ENCODE data around the gene AMIGO3.
"Not testable (repeated sequence)": the region's sequence is repeated elsewhere in the genome, so short reads cannot be mapped to it uniquely, and the experiment has no call there.

AMIGO3 gene

GRCh38 chr3:49754536-49754935 is 35.1 kb upstream of the AMIGO3 start:
- in situ Hi-C loops (cut with MboI; ENCODE audit: low pct_unique_long_range_greater_than_20kb, low sequenced_read_pairs, unreplicated experiment) = no loop called here
- TF ChIP-seq, protein P1, sequence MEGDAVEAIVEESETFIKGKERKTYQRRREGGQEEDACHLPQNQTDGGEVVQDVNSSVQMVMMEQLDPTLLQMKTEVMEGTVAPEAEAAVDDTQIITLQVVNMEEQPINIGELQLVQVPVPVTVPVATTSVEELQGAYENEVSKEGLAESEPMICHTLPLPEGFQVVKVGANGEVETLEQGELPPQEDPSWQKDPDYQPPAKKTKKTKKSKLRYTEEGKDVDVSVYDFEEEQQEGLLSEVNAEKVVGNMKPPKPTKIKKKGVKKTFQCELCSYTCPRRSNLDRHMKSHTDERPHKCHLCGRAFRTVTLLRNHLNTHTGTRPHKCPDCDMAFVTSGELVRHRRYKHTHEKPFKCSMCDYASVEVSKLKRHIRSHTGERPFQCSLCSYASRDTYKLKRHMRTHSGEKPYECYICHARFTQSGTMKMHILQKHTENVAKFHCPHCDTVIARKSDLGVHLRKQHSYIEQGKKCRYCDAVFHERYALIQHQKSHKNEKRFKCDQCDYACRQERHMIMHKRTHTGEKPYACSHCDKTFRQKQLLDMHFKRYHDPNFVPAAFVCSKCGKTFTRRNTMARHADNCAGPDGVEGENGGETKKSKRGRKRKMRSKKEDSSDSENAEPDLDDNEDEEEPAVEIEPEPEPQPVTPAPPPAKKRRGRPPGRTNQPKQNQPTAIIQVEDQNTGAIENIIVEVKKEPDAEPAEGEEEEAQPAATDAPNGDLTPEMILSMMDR (IDR thresholded peaks at IDR 0.05; ENCODE audit: extremely low read depth, insufficient read depth, missing control alignments) = no peak
- DNase-seq (ENCODE audit: low spot score) = no peak

DNA sequence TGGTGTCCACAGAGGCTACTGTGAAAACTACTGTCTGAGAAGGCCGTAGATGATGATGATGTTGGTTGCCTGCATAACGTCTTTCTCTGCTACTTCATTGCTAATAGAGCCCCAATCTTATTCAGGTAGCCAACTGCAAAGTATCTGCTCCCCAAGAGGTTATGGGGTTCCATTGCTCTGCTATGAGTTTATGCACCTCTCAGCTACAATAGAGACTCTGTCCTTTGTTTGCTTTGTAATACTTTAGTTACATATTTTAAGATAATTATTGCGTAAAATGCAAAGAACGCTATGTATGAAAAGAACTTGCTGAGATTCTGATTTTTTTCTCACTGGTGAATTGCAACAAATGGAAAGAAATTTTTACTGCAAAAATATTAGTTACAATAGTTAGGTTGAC is 32.0 kb upstream of the AMIGO3 start:
- no peak for DNase-seq (ENCODE audit: low spot score)
- TF ChIP-seq, protein P1 (IDR thresholded peaks at IDR 0.05; ENCODE audit: extremely low read depth, insufficient read depth, missing control alignments) = no peak
- in situ Hi-C loops (cut with MboI; ENCODE audit: low pct_unique_long_range_greater_than_20kb, low sequenced_read_pairs, unreplicated experiment) = no loop called here

DNA sequence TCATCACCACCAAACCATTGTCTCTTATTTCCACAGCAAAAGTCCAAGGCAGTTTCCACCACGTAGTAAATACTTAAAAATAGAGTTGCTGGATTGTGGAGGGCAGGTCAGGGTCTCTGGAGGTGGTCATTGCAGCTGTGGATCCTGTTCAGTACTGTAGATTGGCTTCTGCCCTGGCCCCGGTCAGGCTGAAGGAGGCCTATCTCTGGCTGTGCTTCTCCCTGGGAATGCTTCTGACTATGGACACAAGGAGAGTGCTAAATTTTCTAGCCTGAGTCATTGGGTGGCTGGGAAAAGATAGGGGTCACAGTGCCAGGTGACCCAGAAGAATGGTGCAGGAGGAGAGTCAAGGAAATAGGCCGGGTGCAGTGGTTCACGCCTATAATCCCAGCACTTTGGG is 30.6 kb upstream of the AMIGO3 start:
- DNase-seq (ENCODE audit: low spot score) = no peak
- in situ Hi-C loops (cut with MboI; ENCODE audit: low pct_unique_long_range_greater_than_20kb, low sequenced_read_pairs, unreplicated experiment) = no loop called here
- TF ChIP-seq, protein P1 (IDR thresholded peaks at IDR 0.05; ENCODE audit: extremely low read depth, insufficient read depth, missing control alignments) = no peak

DNA sequence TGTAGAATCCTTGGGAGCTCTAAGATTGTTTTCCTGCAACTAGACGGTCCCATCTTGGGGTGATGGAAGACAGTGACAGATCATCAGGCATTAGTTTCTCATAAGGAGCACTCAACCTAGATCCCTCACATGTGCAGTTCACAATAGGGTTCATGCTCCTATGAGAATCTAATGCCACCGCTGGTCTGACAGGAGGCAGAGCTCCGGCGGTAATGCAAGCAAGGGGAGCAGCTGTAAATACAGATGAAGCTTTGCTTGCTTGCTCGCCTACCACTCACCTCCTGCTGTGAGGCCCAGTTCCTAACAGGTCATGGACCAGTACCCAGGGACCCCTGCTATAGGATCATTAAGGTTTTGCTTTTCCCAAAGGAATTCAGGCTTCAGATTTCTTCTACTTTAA is 29.4 kb upstream of the AMIGO3 start:
- in situ Hi-C loops (cut with MboI; ENCODE audit: low pct_unique_long_range_greater_than_20kb, low sequenced_read_pairs, unreplicated experiment); DNase-seq (ENCODE audit: low spot score): not testable (repeated sequence)

DNA sequence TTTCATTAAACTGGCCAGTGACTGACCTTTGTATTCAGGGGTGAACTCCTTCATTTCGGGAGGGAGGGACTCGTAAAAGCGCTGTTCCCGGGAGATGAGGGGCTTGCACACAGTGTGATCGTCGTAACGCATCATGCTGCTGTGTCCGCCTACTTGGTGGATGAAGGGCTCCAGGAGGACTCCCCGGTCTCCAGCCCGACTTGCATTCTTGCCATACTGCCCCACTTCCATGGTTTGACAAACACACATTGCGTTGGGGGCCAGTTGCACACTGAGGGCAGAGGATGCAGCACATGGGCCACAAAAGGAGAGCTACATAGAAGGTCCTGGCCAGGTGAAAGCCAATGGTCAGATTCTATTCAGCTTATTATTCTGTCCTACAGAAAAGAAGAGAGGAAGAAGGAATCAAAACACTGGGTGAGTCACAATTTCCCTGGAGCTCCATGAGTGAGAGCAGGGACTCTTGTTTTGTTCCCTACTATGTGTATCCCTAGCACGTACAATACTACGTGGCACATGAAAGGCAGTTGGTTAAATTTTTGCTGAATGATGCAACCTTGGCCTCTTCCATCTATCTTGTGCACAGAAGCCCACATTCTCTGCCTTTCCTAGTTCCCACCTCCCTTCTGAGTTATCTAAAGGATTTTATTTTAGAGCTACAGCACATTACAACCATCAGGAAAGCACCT is 28.5 kb upstream of the AMIGO3 start:
- DNase-seq (ENCODE audit: low spot score) = no peak
- TF ChIP-seq, protein P1 (IDR thresholded peaks at IDR 0.05; ENCODE audit: extremely low read depth, insufficient read depth, missing control alignments) = no peak
- in situ Hi-C loops (cut with MboI; ENCODE audit: low pct_unique_long_range_greater_than_20kb, low sequenced_read_pairs, unreplicated experiment) = no loop called here

- in situ Hi-C loops (cut with MboI; ENCODE audit: low pct_unique_long_range_greater_than_20kb, low sequenced_read_pairs, unreplicated experiment) = no loop called here
- no peak for DNase-seq (ENCODE audit: low spot score)
- TF ChIP-seq, protein P1 (IDR thresholded peaks at IDR 0.05; ENCODE audit: extremely low read depth, insufficient read depth, missing control alignments) = no peak
These were observed 26.5 kb upstream of the AMIGO3 start for GRCh38 chr3:49745986-49746385.

- in situ Hi-C loops (cut with MboI; ENCODE audit: low pct_unique_long_range_greater_than_20kb, low sequenced_read_pairs, unreplicated experiment) = no loop called here
- TF ChIP-seq, protein P1 (IDR thresholded peaks at IDR 0.05; ENCODE audit: extremely low read depth, insufficient read depth, missing control alignments) = no peak
- DNase-seq (ENCODE audit: low spot score) = no peak
These were observed 20.9 kb upstream of the AMIGO3 start for GRCh38 chr3:49740427-49740826.

Measured in GM13977 (cell line).